IPS DF 6.9 (cell line): ENCODE results near the gene LAMP1.

Experiments used
- DNase-seq: peaks from one replicate; pipeline ENCODE4 v3.0.0-alpha.2; 2013; ENCODE audit warnings: low read depth, low spot score
- H3K27ac ChIP-seq: one replicate; pipeline ENCODE4 v1.5.1; 2013; ENCODE audit warnings: low read length, control low read depth
- H3K27me3 ChIP-seq: 2 replicates; pipeline ENCODE4 v1.6.1; 2013; ENCODE audit warnings: mild to moderate bottlenecking, low read length; ENCODE audit not compliant: control insufficient read depth, insufficient read depth
- H3K36me3 ChIP-seq: 2 replicates; pipeline ENCODE4 v1.6.1; 2013; ENCODE audit warnings: low read length; ENCODE audit not compliant: control insufficient read depth, insufficient read depth
- H3K4me1 ChIP-seq: 2 replicates; pipeline ENCODE4 v1.6.1; 2013; ENCODE audit warnings: low read length; ENCODE audit not compliant: control insufficient read depth, insufficient read depth
- H3K4me3 ChIP-seq: 2 replicates; pipeline ENCODE4 v1.5.1; 2013; ENCODE audit warnings: mild to moderate bottlenecking, low read length
- H3K9me3 ChIP-seq: 2 replicates; pipeline ENCODE4 v1.6.1; 2013; ENCODE audit warnings: low read length, inconsistent platforms; ENCODE audit not compliant: control insufficient read depth, insufficient read depth
- WGBS: extraction: QIAGEN DNeasy Blood & Tissue Kit; methylation state at CpG from one replicate; pipeline ENCODE4 v1.1.7; 2013; ENCODE audit warnings: mixed read lengths, missing lambda C conversion rate; ENCODE audit not compliant: insufficient read length, insufficient coverage; 5-methylcytosine and 5-hydroxymethylcytosine counted together

Gene LAMP1

GRCh38 chr13:113353254-113353653 is 56.2 kb downstream of the LAMP1 start:
- Histone ChIP-seq H3K4me1 (no peaks in the 10 kb centered on the region; the same call in 1 of the 2 replicates), H3K9me3 (no peaks in the 10 kb centered on the region), H3K27ac (no peak overlapping the region), H3K36me3 (peaks cover 42% of the 10 kb centered on the region), H3K4me3 (no peak overlapping the region), H3K27me3 (no peaks in the 10 kb centered on the region)
- no peak for DNase-seq
- no CpG with 5 or more reads among the region's 12 CpGs for WGBS

GRCh38 chr13:113354831-113355610 is 58.0 kb downstream of the LAMP1 start:
- no peaks in the 10 kb centered on the region for H3K27me3 ChIP-seq
- peaks cover 29% of the 10 kb centered on the region for H3K36me3 ChIP-seq
- WGBS = no CpG with 5 or more reads among the region's 41 CpGs
- no peak overlapping the region for H3K4me3 ChIP-seq
- no peak overlapping the region for H3K27ac ChIP-seq
- H3K4me1 ChIP-seq = no peaks in the 10 kb centered on the region; the same call in 1 of the 2 replicates
- no peaks in the 10 kb centered on the region for H3K9me3 ChIP-seq
- DNase-seq = no peak

GRCh38 chr13:113355621-113356020 is 58.6 kb downstream of the LAMP1 start:
- Histone ChIP-seq H3K4me1 (no peaks in the 10 kb centered on the region; the same call in 1 of the 2 replicates), H3K4me3 (no peak overlapping the region), H3K27me3 (no peaks in the 10 kb centered on the region), H3K27ac (no peak overlapping the region), H3K9me3 (no peaks in the 10 kb centered on the region), H3K36me3 (peaks cover 28% of the 10 kb centered on the region)
- WGBS = no CpG with 5 or more reads among the region's 10 CpGs
- no peak for DNase-seq

- Histone ChIP-seq H3K9me3 (no peaks in the 10 kb centered on the region), H3K27me3 (no peaks in the 10 kb centered on the region), H3K36me3 (peaks cover 21% of the 10 kb centered on the region), H3K4me1 (no peaks in the 10 kb centered on the region), H3K4me3 (no peak overlapping the region), H3K27ac (no peak overlapping the region)
- no CpG with 5 or more reads among the region's 4 CpGs for WGBS
- DNase-seq = no peak
Measured at GRCh38 chr13:113356596-113356995, 59.6 kb downstream of the LAMP1 start.

- WGBS = no CpG with 5 or more reads among the region's 5 CpGs
- DNase-seq = no peak
- H3K9me3 ChIP-seq = no peaks in the 10 kb centered on the region
- no peak overlapping the region for H3K4me3 ChIP-seq
- H3K27ac ChIP-seq = no peak overlapping the region
- no peaks in the 10 kb centered on the region for H3K27me3 ChIP-seq
- peaks cover 16% of the 10 kb centered on the region for H3K36me3 ChIP-seq
- H3K4me1 ChIP-seq = no peaks in the 10 kb centered on the region
Measured at GRCh38 chr13:113357529-113357928, 60.5 kb downstream of the LAMP1 start.

GRCh38 chr13:113358653-113359190 is 61.7 kb downstream of the LAMP1 start:
- Histone ChIP-seq H3K36me3 (peaks cover 10% of the 10 kb centered on the region), H3K9me3 (no peaks in the 10 kb centered on the region), H3K4me1 (no peaks in the 10 kb centered on the region), H3K27ac (no peak overlapping the region), H3K4me3 (no peak overlapping the region), H3K27me3 (no peaks in the 10 kb centered on the region)
- no CpG with 5 or more reads among the region's 6 CpGs for WGBS
- DNase-seq = no peak

GRCh38 chr13:113359571-113359970 is 62.5 kb downstream of the LAMP1 start:
- Histone ChIP-seq H3K9me3 (no peaks in the 10 kb centered on the region), H3K4me3 (no peak overlapping the region), H3K27me3 (no peaks in the 10 kb centered on the region), H3K4me1 (no peaks in the 10 kb centered on the region), H3K36me3 (peaks cover 9% of the 10 kb centered on the region), H3K27ac (no peak overlapping the region)
- no peak for DNase-seq
- WGBS = no CpG with 5 or more reads among the region's 11 CpGs

- peaks cover 7% of the 10 kb centered on the region for H3K36me3 ChIP-seq
- peaks cover 4% of the 10 kb centered on the region; the same call in 1 of the 2 replicates for H3K4me1 ChIP-seq
- WGBS = no CpG with 5 or more reads among the region's 6 CpGs
- no peak overlapping the region for H3K4me3 ChIP-seq
- no peak for DNase-seq
- H3K27ac ChIP-seq = no peak overlapping the region
- H3K9me3 ChIP-seq = no peaks in the 10 kb centered on the region
- no peaks in the 10 kb centered on the region for H3K27me3 ChIP-seq
Measured at GRCh38 chr13:113360446-113360845, 63.4 kb downstream of the LAMP1 start.

GRCh38 chr13:113361406-113361805 is 64.4 kb downstream of the LAMP1 start:
- Histone ChIP-seq H3K9me3 (no peaks in the 10 kb centered on the region), H3K27ac (no peak overlapping the region), H3K27me3 (no peaks in the 10 kb centered on the region), H3K36me3 (peaks cover 7% of the 10 kb centered on the region), H3K4me1 (peaks cover 5% of the 10 kb centered on the region; the same call in 1 of the 2 replicates), H3K4me3 (no peak overlapping the region)
- WGBS = no CpG with 5 or more reads among the region's 7 CpGs
- DNase-seq = no peak

GRCh38 chr13:113364311-113364889 is 67.4 kb downstream of the LAMP1 start:
- peaks cover 5% of the 10 kb centered on the region; the same call in 1 of the 2 replicates for H3K4me1 ChIP-seq
- H3K9me3 ChIP-seq = no peaks in the 10 kb centered on the region
- WGBS = no CpG with 5 or more reads among the region's 41 CpGs
- H3K4me3 ChIP-seq = no peak overlapping the region; the same call in 1 of the 2 replicates
- peaks cover 5% of the 10 kb centered on the region for H3K36me3 ChIP-seq
- DNase-seq = no peak
- no peaks in the 10 kb centered on the region for H3K27me3 ChIP-seq
- no peak overlapping the region for H3K27ac ChIP-seq
